ENCODE data around the gene MRPL58.

GRCh38 chr17:75046407-75047289 is 34.2 kb downstream of the MRPL58 start, which contains the start of the genes ATP5PD and KCTD2:
- TF ChIP-seq ZNF384 (IDR thresholded peaks at IDR 0.05) = no peak
- TF ChIP-seq SP1 (IDR thresholded peaks at IDR 0.05) = no peak
- TF ChIP-seq PKNOX1 (IDR thresholded peaks at IDR 0.05) = peak; percentile 94
- TF ChIP-seq FOXA1 (IDR thresholded peaks at IDR 0.05) = no peak
- TF ChIP-seq FOXM1 (IDR thresholded peaks at IDR 0.05; ENCODE audit: borderline replicate concordance) = peak; percentile 98
- no peak for TF ChIP-seq SUZ12 (IDR thresholded peaks at IDR 0.05)
